IMR-90 (cell line): ENCODE results near the gene ATP2C2. TPM values are rescaled to one million over a fixed set of nuclear protein-coding genes. Genes with fewer than 3 reads are reported as not detected.

ENCODE experiments used
- ATAC-seq: fragments of 200-7000 bp; cut with Tn5 transposase; 2 replicates; pipeline ENCODE4 v1.9.1; 2020; ENCODE audit warnings: low read depth, mild to moderate bottlenecking, moderate library complexity
- BruUV-seq: library from RNA; stranded (reverse); fragments of 400-500 nt; replicated peaks from 2 replicates; lab custom pipeline; 2021; lab: Mats Ljungman, UMichigan
- CTCF ChIA-PET: fragments of 300-600 bp; formaldehyde crosslinking; extraction: SDS; loops from one replicate; lab custom pipeline; 2021; ENCODE audit warnings: antibody characterized with exemption; lab: Yijun Ruan, JAX
- POLR2A ChIA-PET: fragments of 300-600 bp; sonication (Branson Sonifier 250); formaldehyde crosslinking; loops from one replicate; lab custom pipeline; 2022; ENCODE audit warnings: antibody characterized with exemption; ENCODE audit not compliant: unreplicated experiment; lab: Charles Lee
- DNase-seq: peaks from one replicate; pipeline ENCODE4 v3.0.0; 2013
- H2AFZ ChIP-seq: replicated peaks from 2 replicates; pipeline ENCODE3; 2013; ENCODE audit warnings: low read length, mild to moderate bottlenecking; ENCODE audit not compliant: poor library complexity
- H2AK5ac ChIP-seq: 2 replicates; pipeline ENCODE4 v1.6.1; 2013; ENCODE audit warnings: low read depth, low read length, inconsistent platforms
- H2AK9ac ChIP-seq: replicated peaks from 2 replicates; pipeline ENCODE3; 2013; ENCODE audit warnings: mild to moderate bottlenecking, low read depth, low read length, moderate library complexity; ENCODE audit not compliant: poor library complexity
- H2BK120ac ChIP-seq: 2 replicates; pipeline ENCODE4 v1.6.1; 2013; ENCODE audit warnings: low read depth, low read length, inconsistent platforms
- H2BK15ac ChIP-seq: 3 replicates; pipeline ENCODE4 v1.6.1; 2013; ENCODE audit warnings: low read depth, low read length, inconsistent platforms
- H2BK20ac ChIP-seq: 2 replicates; pipeline ENCODE4 v1.6.1; 2013; ENCODE audit warnings: low read depth, mild to moderate bottlenecking, inconsistent platforms, low read length, moderate library complexity
- H2BK5ac ChIP-seq: 2 replicates; pipeline ENCODE4 v1.6.1; 2013; ENCODE audit warnings: mild to moderate bottlenecking, low read depth, low read length, inconsistent platforms; ENCODE audit not compliant: poor library complexity, severe bottlenecking
- H3K14ac ChIP-seq: replicated peaks from 2 replicates; pipeline ENCODE4 v1.6.1; 2013; ENCODE audit warnings: low read depth, low read length, inconsistent platforms
- H3K18ac ChIP-seq: 2 replicates; pipeline ENCODE4 v1.6.1; 2013; ENCODE audit warnings: low read depth, low read length, control low read depth
- H3K23ac ChIP-seq: 2 replicates; pipeline ENCODE4 v1.6.1; 2013; ENCODE audit warnings: low read depth, low read length, inconsistent platforms
- H3K27ac ChIP-seq: 2 replicates; pipeline ENCODE4 v1.5.1; 2013; ENCODE audit warnings: mild to moderate bottlenecking, control low read depth, low read length; ENCODE audit not compliant: insufficient read depth
- H3K27me3 ChIP-seq: 2 replicates; pipeline ENCODE4 v1.6.1; 2013; ENCODE audit warnings: low read length; ENCODE audit not compliant: control insufficient read depth, insufficient read depth
- H3K36me3 ChIP-seq: 2 replicates; pipeline ENCODE4 v1.6.1; 2013; ENCODE audit warnings: low read length, mixed read lengths; ENCODE audit not compliant: control insufficient read depth, insufficient read depth
- H3K4ac ChIP-seq: 2 replicates; pipeline ENCODE4 v1.6.1; 2013; ENCODE audit warnings: low read depth, low read length, inconsistent platforms
- H3K4me1 ChIP-seq: 2 replicates; pipeline ENCODE4 v1.6.1; 2013; ENCODE audit warnings: low read length, mixed read lengths; ENCODE audit not compliant: control insufficient read depth, insufficient read depth
- H3K4me2 ChIP-seq: 2 replicates; pipeline ENCODE4 v1.6.1; 2013; ENCODE audit warnings: low read depth, mild to moderate bottlenecking, control low read depth, low read length, moderate library complexity
- H3K4me3 ChIP-seq: 2 replicates; pipeline ENCODE4 v1.5.1; 2013; ENCODE audit warnings: low read depth, mild to moderate bottlenecking, control low read depth, low read length, moderate library complexity; ENCODE audit not compliant: insufficient read depth
- H3K56ac ChIP-seq: 2 replicates; pipeline ENCODE4 v1.6.1; 2013; ENCODE audit warnings: low read length, inconsistent platforms; ENCODE audit not compliant: insufficient read depth; ENCODE audit errors: extremely low read depth
- H3K79me1 ChIP-seq, 2 experiments: 2 replicates each; pipeline ENCODE4 v1.6.1; 2013; ENCODE audit warnings: low read length in 2 of 2, inconsistent platforms in 1 of 2, low read depth in 1 of 2
- H3K9ac ChIP-seq: 2 replicates; pipeline ENCODE4 v1.6.1; 2013; ENCODE audit warnings: low read depth, low read length, control low read depth
- H3K9me1 ChIP-seq: 2 replicates; pipeline ENCODE4 v1.6.1; 2013; ENCODE audit warnings: low read length, inconsistent platforms; ENCODE audit not compliant: insufficient read depth
- H3K9me3 ChIP-seq: 2 replicates; pipeline ENCODE4 v1.6.1; 2013; ENCODE audit warnings: low read length; ENCODE audit not compliant: control insufficient read depth, insufficient read depth
- H4K20me1 ChIP-seq: 2 replicates; pipeline ENCODE4 v1.6.1; 2013; ENCODE audit warnings: low read length, inconsistent platforms; ENCODE audit not compliant: insufficient read depth
- H4K5ac ChIP-seq: 2 replicates; pipeline ENCODE4 v1.6.1; 2013; ENCODE audit warnings: mild to moderate bottlenecking, low read depth, low read length, control low read depth
- H4K8ac ChIP-seq, 2 experiments: 2 replicates each; pipeline ENCODE4 v1.6.1; 2013; ENCODE audit warnings: low read depth in 2 of 2, low read length in 2 of 2, control low read depth in 1 of 2, inconsistent platforms in 1 of 2
- H4K91ac ChIP-seq: 2 replicates; pipeline ENCODE4 v1.6.1; 2013; ENCODE audit warnings: low read depth, low read length, inconsistent platforms; ENCODE audit not compliant: insufficient read depth
- BHLHE40 ChIP-seq: fragments of 150-350 bp; IDR thresholded peaks from 2 replicates; pipeline ENCODE4 v1.6.1; 2016; ENCODE audit warnings: mild to moderate bottlenecking, low read depth, low read length
- CEBPB ChIP-seq: IDR thresholded peaks from 2 replicates; pipeline ENCODE4 v1.6.1; 2012; ENCODE audit warnings: low read depth, low read length, improper control_type of control experiment
- CHD1 ChIP-seq: IDR thresholded peaks from 2 replicates; pipeline ENCODE4 v1.6.1; 2012; ENCODE audit warnings: low read depth, low read length, improper control_type of control experiment
- CTCF ChIP-seq: conservative IDR thresholded peaks from 2 replicates; pipeline ENCODE4 v1.5.1; 2012; ENCODE audit warnings: mild to moderate bottlenecking, low read depth, low read length, improper control_type of control experiment
- FOS ChIP-seq: fragments of 150-350 bp; IDR thresholded peaks from 2 replicates; pipeline ENCODE4 v1.6.1; 2016; ENCODE audit warnings: low read depth, low read length
- MAFK ChIP-seq: IDR thresholded peaks from 2 replicates; pipeline ENCODE4 v1.6.1; 2012; ENCODE audit warnings: low read depth, low read length, improper control_type of control experiment
- MAZ ChIP-seq: IDR thresholded peaks from 2 replicates; pipeline ENCODE4 v1.6.1; 2012; ENCODE audit warnings: low read depth, mild to moderate bottlenecking, low read length, improper control_type of control experiment, moderate library complexity, borderline replicate concordance
- NFE2L2 ChIP-seq: fragments of 150-350 bp; IDR thresholded peaks from 2 replicates; pipeline ENCODE4 v1.6.1; 2016; ENCODE audit warnings: low read depth, mild to moderate bottlenecking, low read length
- POLR2A ChIP-seq: IDR thresholded peaks from 2 replicates; pipeline ENCODE4 v1.6.1; 2012; ENCODE audit warnings: mild to moderate bottlenecking, low read depth, low read length
- RAD21 ChIP-seq: IDR thresholded peaks from 2 replicates; pipeline ENCODE4 v1.6.1; 2012; ENCODE audit warnings: low read length, improper control_type of control experiment
- RCOR1 ChIP-seq: IDR thresholded peaks from 2 replicates; pipeline ENCODE4 v1.6.1; 2012; ENCODE audit warnings: mild to moderate bottlenecking, low read length, improper control_type of control experiment; ENCODE audit not compliant: insufficient replicate concordance
- RFX5 ChIP-seq: IDR thresholded peaks from 2 replicates; pipeline ENCODE4 v1.8.0; 2012; ENCODE audit warnings: low read depth, mild to moderate bottlenecking, low read length, moderate library complexity
- SMC3 ChIP-seq: fragments of 150-350 bp; IDR thresholded peaks from 2 replicates; pipeline ENCODE4 v1.6.1; 2016; ENCODE audit warnings: low read depth, mild to moderate bottlenecking, antibody characterized with exemption, low read length, moderate library complexity
- WGBS, 2 experiments: methylation state at CpG; one replicate each; pipeline versions ENCODE4 v1.1.5 to v1.1.7; 2013; ENCODE audit warnings: missing lambda C conversion rate in 2 of 2; ENCODE audit not compliant: insufficient read length in 1 of 2; ENCODE audit errors: extremely low coverage in 2 of 2; 5-methylcytosine and 5-hydroxymethylcytosine counted together
- dilution Hi-C: fragments of 300-500 bp; cut with HindIII; formaldehyde crosslinking; loops from one replicate; pipeline ENCODE4 v1.14.3; 2018; ENCODE audit warnings: low sequenced_read_pairs; ENCODE audit not compliant: unreplicated experiment
- in situ Hi-C: fragments of 300-500 bp; cut with MboI; formaldehyde crosslinking; loops from 3 replicates; pipeline ENCODE4 v1.14.3; 2019; ENCODE audit warnings: low sequenced_read_pairs, inconsistent platforms, mixed read lengths
- intact Hi-C: fragments of 100-400 bp; cut with micrococcal nuclease; formaldehyde crosslinking; loops from 2 replicates; pipeline ENCODE4 v1.10.0; 2022
- polyA plus RNA-seq, 3 experiments: library from polyadenylated mRNA; depleted of rRNA; stranded (reverse); fragments of >200 nt; gene quantifications; 2 replicates each; pipeline ENCODE4 v1.2.3, GENCODE V29; 2012; ENCODE audit warnings: low replicate concordance in 1 of 3
- total RNA-seq: library from RNA; depleted of rRNA; stranded (reverse); fragments of >200 nt; gene quantifications from 2 replicates; pipeline ENCODE4 v1.2.3, GENCODE V29; 2012
- TF ChIP-seq, protein P1 (sequence below): fragments of 150-350 bp; IDR thresholded peaks from 2 replicates; pipeline ENCODE4 v1.6.1; 2017; ENCODE audit warnings: mild to moderate bottlenecking, antibody characterized with exemption, low read length, low read depth

Gene ATP2C2
- total and polyA plus RNA-seq, 2 of the 4 experiments (the other 2 are of a cell fraction): not detected

- no peak overlapping the region for H2AFZ ChIP-seq
- H3K9me3 ChIP-seq: peaks cover 10% of the 10 kb centered on the region
- H3K36me3 ChIP-seq: peaks cover 37% of the 10 kb centered on the region
- no peak overlapping the region for H3K23ac ChIP-seq
- peaks cover 13 to 35% of the 10 kb centered on the region in 2 experiments for H3K79me1 ChIP-seq
- TF ChIP-seq FOS (no peak), CEBPB (no peak), RCOR1 (no peak), CHD1 (no peak), MAZ (no peak), NFE2L2 (no peak), SMC3 (no peak), CTCF (no peak), RFX5 (no peak), POLR2A (no peak), BHLHE40 (no peak), MAFK (no peak), RAD21 (no peak)
- TF ChIP-seq, protein P1, sequence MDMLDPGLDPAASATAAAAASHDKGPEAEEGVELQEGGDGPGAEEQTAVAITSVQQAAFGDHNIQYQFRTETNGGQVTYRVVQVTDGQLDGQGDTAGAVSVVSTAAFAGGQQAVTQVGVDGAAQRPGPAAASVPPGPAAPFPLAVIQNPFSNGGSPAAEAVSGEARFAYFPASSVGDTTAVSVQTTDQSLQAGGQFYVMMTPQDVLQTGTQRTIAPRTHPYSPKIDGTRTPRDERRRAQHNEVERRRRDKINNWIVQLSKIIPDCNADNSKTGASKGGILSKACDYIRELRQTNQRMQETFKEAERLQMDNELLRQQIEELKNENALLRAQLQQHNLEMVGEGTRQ: no peak
- no peak overlapping the region for H2BK120ac ChIP-seq
- H4K8ac ChIP-seq: no peak overlapping the region
- H3K27ac ChIP-seq: no peak overlapping the region
- DNase-seq (no peak), ATAC-seq (no peak)
- H3K4me3 ChIP-seq: no peak overlapping the region
- no peak overlapping the region for H2BK5ac ChIP-seq
- 0 out of 2 replicates have a peak, but pooled peaks cover 6% of the 10 kb centered on the region for H3K9me1 ChIP-seq
- no peak overlapping the region for H3K18ac ChIP-seq
- POLR2A ChIA-PET: no interaction called here
- WGBS, 2 experiments: 55% methylated on average over 4 of the region's 6 CpGs; no CpG with 5 or more reads in 1 of the 2 experiments
- no peak overlapping the region for H4K5ac ChIP-seq
- H3K14ac ChIP-seq: no peak overlapping the region
- no peak overlapping the region for H2AK9ac ChIP-seq
- BruUV-seq: no TSS peak
- in situ Hi-C loops: no loop called here
- dilution Hi-C loops: no loop called here
- H2AK5ac ChIP-seq: no peak overlapping the region
- H2BK15ac ChIP-seq: no peak overlapping the region
- CTCF ChIA-PET: interaction anchor here (0.6 kb wide), 1 partner anchor 311 kb away, joined by 3 read pairs; no protein-coding TSS in a partner anchor
- no peaks in the 10 kb centered on the region for H3K4me1 ChIP-seq
- H3K27me3 ChIP-seq: no peaks in the 10 kb centered on the region
- no peak overlapping the region for H2BK20ac ChIP-seq
- no peak overlapping the region for H3K9ac ChIP-seq
- no peaks in the 10 kb centered on the region for H4K20me1 ChIP-seq
- H3K4me2 ChIP-seq: no peak overlapping the region
- no peak overlapping the region for H3K4ac ChIP-seq
- no peak overlapping the region for H4K91ac ChIP-seq
- no peak overlapping the region for H3K56ac ChIP-seq
- intact Hi-C loops: no loop called here
Observed at GRCh38 chr16:84464116-84464515, 95.8 kb downstream of the ATP2C2 start.
